Mesenchymal stem cell (in vitro differentiated cells and primary cell): Measurements from ENCODE around the gene GAMT.

Source experiments
- DNase-seq: peaks from one replicate; pipeline ENCODE4 v3.0.0-alpha.2; 2013
- H2AFZ ChIP-seq: one replicate; pipeline ENCODE4 v1.6.1; 2013; ENCODE audit warnings: low read depth, mild to moderate bottlenecking, control low read depth, inconsistent platforms, low read length, moderate library complexity
- H2AK5ac ChIP-seq: 2 replicates; pipeline ENCODE4 v1.6.1; 2013; ENCODE audit warnings: low read length, moderate library complexity, mild to moderate bottlenecking, inconsistent platforms; ENCODE audit not compliant: severe bottlenecking
- H2BK120ac ChIP-seq: one replicate; pipeline ENCODE4 v1.6.1; 2013; ENCODE audit warnings: low read depth, mild to moderate bottlenecking, inconsistent platforms, low read length, moderate library complexity
- H2BK12ac ChIP-seq, 2 experiments: one replicate each; pipeline ENCODE4 v1.6.1; 2013; ENCODE audit warnings: inconsistent platforms in 2 of 2, low read length in 2 of 2, mild to moderate bottlenecking in 2 of 2, moderate library complexity in 2 of 2, control low read depth in 1 of 2
- H2BK15ac ChIP-seq: one replicate; pipeline ENCODE4 v1.6.1; 2013; ENCODE audit warnings: mild to moderate bottlenecking, low read depth, inconsistent platforms; ENCODE audit not compliant: poor library complexity, severe bottlenecking
- H2BK5ac ChIP-seq: 2 replicates; pipeline ENCODE4 v1.6.1; 2013; ENCODE audit warnings: low read depth, mild to moderate bottlenecking, low read length, control low read depth, inconsistent platforms; ENCODE audit not compliant: poor library complexity, severe bottlenecking
- H3K14ac ChIP-seq, 2 experiments: one replicate each; pipeline ENCODE4 v1.6.1; 2013; ENCODE audit warnings: inconsistent platforms in 2 of 2, low read length in 2 of 2, control low read depth in 1 of 2, mild to moderate bottlenecking in 1 of 2, moderate library complexity in 1 of 2
- H3K18ac ChIP-seq, 2 experiments: one replicate each; pipeline ENCODE4 v1.6.1; 2013; ENCODE audit warnings: inconsistent platforms in 2 of 2, low read length in 2 of 2, control low read depth in 1 of 2, low read depth in 1 of 2, mild to moderate bottlenecking in 1 of 2
- H3K23ac ChIP-seq, 2 experiments: one replicate each; pipeline ENCODE4 v1.6.1; 2013; ENCODE audit warnings: inconsistent platforms in 2 of 2, low read length in 2 of 2, mild to moderate bottlenecking in 2 of 2, moderate library complexity in 2 of 2, control low read depth in 1 of 2
- H3K27ac ChIP-seq: 2 replicates; pipeline ENCODE4 v1.5.1; 2013; ENCODE audit warnings: mild to moderate bottlenecking, moderate library complexity, low read length, control low read depth, inconsistent platforms; ENCODE audit not compliant: poor library complexity, severe bottlenecking
- H3K27me3 ChIP-seq, 2 experiments: 2 replicates each; pipeline versions ENCODE4 v1.6.1 to v1.7.0; 2013; ENCODE audit warnings: low read length in 2 of 2, mild to moderate bottlenecking in 2 of 2, moderate library complexity in 2 of 2, control low read depth in 1 of 2, inconsistent platforms in 1 of 2; ENCODE audit not compliant: control insufficient read depth in 1 of 2, insufficient read depth in 1 of 2
- H3K36me3 ChIP-seq, 2 experiments: 2 replicates each; pipeline versions ENCODE4 v1.6.1 to v1.7.0; 2013; ENCODE audit warnings: low read length in 2 of 2, control low read depth in 1 of 2, inconsistent platforms in 1 of 2, low read depth in 1 of 2, mild to moderate bottlenecking in 1 of 2; ENCODE audit not compliant: insufficient read depth in 2 of 2, control insufficient read depth in 1 of 2
- H3K4ac ChIP-seq, 2 experiments: one replicate each; pipeline ENCODE4 v1.6.1; 2013; ENCODE audit warnings: inconsistent platforms in 2 of 2, low read length in 2 of 2, mild to moderate bottlenecking in 2 of 2, moderate library complexity in 2 of 2, control low read depth in 1 of 2, low read depth in 1 of 2
- H3K4me1 ChIP-seq: 2 replicates; pipeline ENCODE4 v1.6.1; 2013; ENCODE audit warnings: low read depth, low read length, control low read depth; ENCODE audit not compliant: control insufficient read depth, insufficient read depth
- H3K4me2 ChIP-seq: 2 replicates; pipeline ENCODE4 v1.6.1; 2013; ENCODE audit warnings: low read length, mild to moderate bottlenecking, inconsistent platforms; ENCODE audit not compliant: poor library complexity, severe bottlenecking
- H3K4me3 ChIP-seq, 2 experiments: 2 replicates each; pipeline versions ENCODE4 v1.5.1 to v1.7.0; 2013; ENCODE audit warnings: low read length in 2 of 2, mild to moderate bottlenecking in 2 of 2, control low read depth in 1 of 2, low read depth in 1 of 2; ENCODE audit not compliant: insufficient read depth in 1 of 2
- H3K79me1 ChIP-seq: replicated peaks from 2 replicates; pipeline ENCODE4 v1.6.1; 2013; ENCODE audit warnings: mild to moderate bottlenecking, control low read depth, low read length, inconsistent platforms; ENCODE audit not compliant: poor library complexity, severe bottlenecking
- H3K9ac ChIP-seq: 2 replicates; pipeline ENCODE4 v1.7.0; 2013; ENCODE audit warnings: mild to moderate bottlenecking, low read length, moderate library complexity
- H3K9me3 ChIP-seq: 2 replicates; pipeline ENCODE4 v1.7.0; 2013; ENCODE audit warnings: mild to moderate bottlenecking, low read length; ENCODE audit not compliant: control insufficient read depth
- H4K8ac ChIP-seq: one replicate; pipeline ENCODE4 v1.6.1; 2013; ENCODE audit warnings: inconsistent platforms, mild to moderate bottlenecking, low read length, moderate library complexity
- H4K91ac ChIP-seq: one replicate; pipeline ENCODE4 v1.6.1; 2013; ENCODE audit warnings: mild to moderate bottlenecking, low read length, inconsistent platforms
- WGBS: methylation state at CpG from one replicate; pipeline ENCODE4 v1.1.7; 2013; ENCODE audit warnings: mixed read lengths; 5-methylcytosine and 5-hydroxymethylcytosine counted together

GAMT gene

GRCh38 chr19:1399079-1399478 is 2.3 kb downstream of the GAMT start:
- H3K4me2 ChIP-seq = no peak overlapping the region
- no peak overlapping the region for H4K91ac ChIP-seq
- H3K4me3 ChIP-seq = no peak overlapping the region
- no peak overlapping the region for H2BK12ac ChIP-seq
- no peak for DNase-seq
- peaks cover 0 to 41% of the 10 kb centered on the region in 2 experiments for H3K36me3 ChIP-seq
- no peak overlapping the region for H3K4ac ChIP-seq
- no peak overlapping the region for H3K23ac ChIP-seq
- peaks cover 10% of the 10 kb centered on the region for H3K79me1 ChIP-seq
- H3K27me3 ChIP-seq = no peaks in the 10 kb centered on the region
- H3K27ac ChIP-seq = no peak overlapping the region
- H4K8ac ChIP-seq = no peak overlapping the region
- H2BK5ac ChIP-seq = no peak overlapping the region
- H2AK5ac ChIP-seq = no peak overlapping the region
- no peak overlapping the region for H2BK120ac ChIP-seq
- no peaks in the 10 kb centered on the region for H3K9me3 ChIP-seq
- peaks cover 44% of the 10 kb centered on the region for H3K4me1 ChIP-seq
- no peak overlapping the region for H2BK15ac ChIP-seq
- H2AFZ ChIP-seq = no peak overlapping the region
- 97% methylated on average over 19 of the region's 19 CpGs for WGBS
- no peak overlapping the region for H3K14ac ChIP-seq
- H3K9ac ChIP-seq = no peak overlapping the region
- no peak overlapping the region for H3K18ac ChIP-seq

GRCh38 chr19:1397838-1398237 is 3.5 kb downstream of the GAMT start:
- Histone ChIP-seq H3K27me3 (no peaks in the 10 kb centered on the region), H3K4me2 (no peak overlapping the region), H4K91ac (no peak overlapping the region), H3K79me1 (peaks cover 10% of the 10 kb centered on the region), H3K4me3 (no peak overlapping the region), H3K36me3 (peaks cover 10 to 54% of the 10 kb centered on the region in 2 experiments), H3K27ac (no peak overlapping the region), H3K23ac (no peak overlapping the region), H4K8ac (no peak overlapping the region), H2BK12ac (no peak overlapping the region), H2AK5ac (no peak overlapping the region), H3K9ac (no peak overlapping the region), H3K14ac (no peak overlapping the region), H2BK120ac (no peak overlapping the region), H3K4ac (no peak overlapping the region), H2BK15ac (no peak overlapping the region), H3K4me1 (peaks cover 42% of the 10 kb centered on the region), H3K18ac (no peak overlapping the region), H2AFZ (no peak overlapping the region), H2BK5ac (no peak overlapping the region), H3K9me3 (no peaks in the 10 kb centered on the region)
- no peak for DNase-seq
- 96% methylated on average over 9 of the region's 9 CpGs for WGBS

GRCh38 chr19:1396768-1397679 is 4.3 kb downstream of the GAMT start:
- no peak overlapping the region for H3K27ac ChIP-seq
- 92% methylated on average over 39 of the region's 42 CpGs for WGBS

DNA sequence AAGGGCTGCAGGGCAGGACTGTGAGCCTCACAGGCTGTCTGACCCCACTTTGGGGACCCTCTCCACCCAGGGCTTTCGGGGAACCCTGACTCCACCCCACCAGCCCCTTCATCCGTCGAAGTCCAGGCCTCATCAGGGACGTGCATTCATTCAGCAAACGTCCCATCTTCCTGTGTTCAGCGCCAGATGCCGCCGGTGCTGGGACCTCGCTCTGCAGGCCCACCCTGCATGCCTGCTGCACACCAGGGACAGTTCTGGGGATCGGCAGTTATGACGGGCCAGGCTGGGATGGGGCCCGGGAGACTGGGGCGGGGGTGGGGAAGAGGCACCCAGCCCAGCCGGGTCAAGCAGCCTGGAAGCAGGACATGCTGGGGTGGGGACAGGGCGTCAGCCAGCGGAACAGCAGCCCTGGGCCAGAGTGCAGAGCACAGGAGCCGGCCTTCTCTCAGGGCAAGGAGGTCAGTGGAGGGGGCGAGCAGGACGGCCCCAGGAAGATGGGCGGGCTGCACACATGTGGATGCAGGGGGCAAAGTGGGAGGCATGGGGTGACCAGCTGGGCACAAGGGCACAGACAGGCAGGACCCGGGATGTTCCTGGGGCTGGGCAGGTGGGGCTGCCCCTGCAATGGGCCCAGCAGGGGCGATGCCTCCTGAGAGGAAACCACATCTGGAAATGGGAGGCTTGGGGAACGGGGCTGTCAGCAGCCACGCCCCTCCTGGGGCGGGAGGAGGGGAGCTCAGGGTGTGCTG is 5.1 kb downstream of the GAMT start:
- Histone ChIP-seq H4K8ac (peak overlapping the region; percentile 12), H4K91ac (no peak overlapping the region), H2AFZ (no peak overlapping the region), H3K9ac (no peak overlapping the region), H2BK120ac (no peak overlapping the region), H3K79me1 (peaks cover 10% of the 10 kb centered on the region), H3K9me3 (no peaks in the 10 kb centered on the region), H3K4me2 (no peak overlapping the region), H3K36me3 (peaks cover 16 to 62% of the 10 kb centered on the region in 2 experiments), H2BK5ac (no peak overlapping the region), H3K27me3 (no peaks in the 10 kb centered on the region), H3K18ac (no peak overlapping the region), H2AK5ac (no peak overlapping the region), H3K23ac (no peak overlapping the region), H3K4ac (no peak overlapping the region), H2BK15ac (no peak overlapping the region), H3K4me1 (peaks cover 32% of the 10 kb centered on the region), H2BK12ac (no peak overlapping the region), H3K27ac (no peak overlapping the region), H3K4me3 (peak overlapping the region in 1 of 2 experiments; percentile 36), H3K14ac (no peak overlapping the region)
- DNase-seq = no peak
- 81% methylated on average over 24 of the region's 25 CpGs for WGBS

More at GRCh38 chr19:1396768-1397679, 4.3 kb downstream of the GAMT start:
- H3K9me3 ChIP-seq = no peaks in the 10 kb centered on the region
- H3K14ac ChIP-seq = no peak overlapping the region
- H3K18ac ChIP-seq = no peak overlapping the region
- no peak overlapping the region for H3K23ac ChIP-seq
- peaks cover 36% of the 10 kb centered on the region for H3K4me1 ChIP-seq
- H3K4ac ChIP-seq = no peak overlapping the region
- no peak overlapping the region for H2AFZ ChIP-seq
- peak overlapping the region; percentile 21 for H4K91ac ChIP-seq
- no peak overlapping the region for H3K9ac ChIP-seq
- no peak overlapping the region for H4K8ac ChIP-seq
- H3K79me1 ChIP-seq = peaks cover 10% of the 10 kb centered on the region
- H3K4me3 ChIP-seq = no peak overlapping the region
- H2AK5ac ChIP-seq = no peak overlapping the region
- H3K36me3 ChIP-seq = peaks cover 14 to 61% of the 10 kb centered on the region in 2 experiments
- H2BK15ac ChIP-seq = no peak overlapping the region
- no peak overlapping the region for H2BK12ac ChIP-seq
- H3K27me3 ChIP-seq = no peaks in the 10 kb centered on the region
- DNase-seq = no peak
- no peak overlapping the region for H2BK120ac ChIP-seq
- H3K4me2 ChIP-seq = no peak overlapping the region
- H2BK5ac ChIP-seq = no peak overlapping the region
